HG03439 (cell line): ENCODE data around the gene SMAD3.

Experiments
- ATAC-seq: cut with Tn5 transposase; IDR thresholded peaks from one replicate; pipeline ENCODE4 v1.9.1; 2021; ENCODE audit warnings: mild to moderate bottlenecking, moderate library complexity; ENCODE audit not compliant: unreplicated experiment

The SMAD3 gene

DNA sequence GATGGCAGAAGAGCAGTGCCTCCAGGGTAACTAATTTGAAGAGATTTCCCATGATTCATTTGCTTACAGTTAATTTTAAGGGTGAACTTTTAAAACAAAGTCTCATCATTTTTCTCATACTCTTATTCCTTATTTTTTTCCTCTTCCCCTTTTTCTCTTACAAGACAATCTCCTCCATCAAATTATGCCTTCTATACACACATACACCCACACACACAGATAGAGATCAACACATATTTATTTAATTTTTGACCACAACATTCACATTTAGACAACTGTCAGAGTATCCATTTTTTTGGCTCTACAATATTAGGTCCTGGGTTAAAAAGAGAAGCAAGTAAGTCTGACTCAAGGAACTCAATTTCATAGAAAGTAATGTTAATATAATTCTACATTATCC is 151.5 kb downstream of the SMAD3 start:
- ATAC-seq, result no peak

DNA sequence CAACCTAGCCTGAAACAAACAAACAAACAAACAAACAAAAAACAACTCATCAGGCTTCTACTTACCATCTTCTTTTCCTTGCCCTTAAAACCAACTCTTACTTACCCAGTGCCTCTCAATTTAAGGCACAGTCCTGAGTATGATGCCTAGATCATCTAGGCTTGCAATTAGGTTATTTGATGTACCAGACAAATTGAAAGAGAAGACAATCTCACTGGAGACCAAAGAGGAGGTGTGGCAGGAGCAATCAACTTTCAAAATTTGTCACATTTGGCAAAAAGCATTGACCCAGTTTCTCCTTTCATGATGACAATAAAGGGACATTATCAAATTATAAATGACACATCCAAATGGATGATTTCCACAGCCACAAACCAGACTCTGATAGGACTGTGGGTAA is 153.0 kb downstream of the SMAD3 start:
- ATAC-seq, result no peak

DNA sequence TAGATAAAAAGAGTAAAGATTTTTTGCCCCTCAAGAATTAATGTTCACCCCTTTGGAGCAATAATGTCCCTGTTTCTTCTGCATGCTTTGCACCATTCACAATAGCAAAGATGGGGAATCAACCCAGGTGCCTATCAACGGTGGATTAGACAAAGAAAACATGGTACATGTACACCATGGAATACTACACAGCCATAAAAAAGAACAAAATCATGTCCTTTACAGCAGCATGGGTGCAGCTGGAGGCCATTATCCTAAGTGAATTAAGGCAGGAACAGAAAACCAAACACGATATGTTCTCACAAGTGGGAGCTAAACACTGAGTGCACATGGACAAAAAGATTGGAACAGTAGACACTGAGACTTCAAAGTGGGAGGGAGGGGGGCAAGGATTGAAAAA is 153.9 kb downstream of the SMAD3 start:
- no peak for ATAC-seq

DNA sequence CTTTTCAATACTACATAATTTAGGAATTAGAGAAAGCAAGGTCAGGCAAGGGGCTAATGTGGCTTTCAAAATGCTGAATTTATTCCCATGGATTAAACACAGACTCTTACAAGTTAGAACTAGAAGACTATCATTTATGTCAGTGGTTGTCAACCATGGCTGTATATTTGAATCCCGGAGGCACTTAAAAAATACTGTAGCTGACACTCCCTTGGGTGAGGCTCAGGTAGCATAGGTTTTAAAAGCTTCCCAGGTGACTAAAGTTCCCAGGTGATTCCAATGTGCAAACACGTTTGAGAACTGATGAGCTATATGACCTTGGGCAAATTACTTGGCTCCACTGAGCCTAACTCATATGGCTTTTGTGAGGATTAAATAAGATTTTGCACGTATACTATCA is 159.5 kb downstream of the SMAD3 start:
- ATAC-seq, result no peak

DNA sequence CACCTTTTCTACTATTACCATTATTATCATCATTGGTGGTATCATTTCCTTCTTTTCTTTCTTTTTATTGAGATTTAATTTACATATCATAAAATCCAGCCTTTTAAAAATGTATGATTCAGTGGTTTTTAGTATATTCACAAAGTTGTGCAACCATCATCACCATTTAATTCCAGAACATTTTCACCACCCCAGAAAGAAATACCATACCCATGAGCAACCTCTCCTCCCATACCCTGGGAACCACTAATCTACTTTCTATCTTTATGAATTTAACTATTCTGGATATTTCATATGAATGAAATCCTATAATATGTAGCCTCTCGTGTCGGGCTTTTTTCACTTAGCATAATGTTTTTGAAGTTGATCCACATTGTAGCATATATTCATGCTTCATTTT is 159.9 kb downstream of the SMAD3 start:
- ATAC-seq, result no peak

DNA sequence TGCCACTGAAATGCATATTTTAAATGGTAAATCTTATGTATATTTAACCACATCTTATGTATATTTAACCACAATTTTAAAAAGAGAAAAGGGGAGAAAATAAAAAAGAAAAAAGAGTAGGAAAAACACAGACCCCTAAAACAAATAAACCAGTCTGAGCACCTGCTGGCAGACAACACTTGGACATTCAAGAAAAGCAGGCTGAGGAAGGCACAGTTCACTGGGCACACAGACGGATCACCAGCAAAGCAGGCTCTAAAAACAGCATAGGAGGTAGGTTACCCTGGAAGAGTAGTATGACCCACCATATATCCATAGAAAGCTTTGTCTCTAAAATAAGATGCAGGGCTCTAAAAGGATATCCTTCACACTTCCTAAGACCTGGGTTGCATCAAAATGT is 162.0 kb downstream of the SMAD3 start:
- no peak for ATAC-seq

DNA sequence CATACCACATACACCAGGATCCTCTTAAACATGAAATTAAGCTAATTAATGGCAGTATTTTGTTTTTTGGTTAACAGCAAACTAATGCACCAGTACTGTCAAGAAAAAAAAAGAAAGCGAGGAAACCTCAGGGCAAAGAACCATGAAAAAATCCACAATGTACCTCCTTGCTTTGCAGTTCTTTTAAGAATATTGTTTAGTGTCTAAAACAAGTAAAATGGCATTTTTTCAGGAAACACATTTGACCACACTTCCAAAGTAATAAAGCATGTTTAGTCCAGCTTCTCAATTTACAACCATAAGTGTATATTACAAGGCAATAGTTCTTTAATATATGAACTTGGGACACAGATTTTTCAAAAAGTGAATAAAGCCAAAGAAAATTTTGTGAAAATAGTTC is 162.4 kb downstream of the SMAD3 start:
- ATAC-seq, result no peak

DNA sequence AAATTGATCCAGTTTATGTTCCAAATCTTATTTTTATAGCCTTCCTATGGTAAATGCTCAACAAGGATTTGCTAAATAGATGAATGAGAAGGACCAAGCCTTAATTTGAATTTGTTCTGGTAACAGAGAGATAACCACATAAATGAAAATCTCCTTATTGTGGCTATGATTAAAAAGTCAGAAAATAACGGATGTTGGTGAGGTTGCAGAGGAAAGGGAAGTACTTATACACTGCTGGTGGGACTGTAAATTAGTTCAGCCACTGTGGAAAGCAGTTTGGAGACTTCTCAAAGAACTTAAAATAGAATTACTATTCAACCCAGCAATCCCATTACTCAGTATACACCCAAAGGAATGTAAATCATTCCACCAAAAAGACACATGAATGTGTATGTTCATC is 162.9 kb downstream of the SMAD3 start:
- no peak for ATAC-seq

DNA sequence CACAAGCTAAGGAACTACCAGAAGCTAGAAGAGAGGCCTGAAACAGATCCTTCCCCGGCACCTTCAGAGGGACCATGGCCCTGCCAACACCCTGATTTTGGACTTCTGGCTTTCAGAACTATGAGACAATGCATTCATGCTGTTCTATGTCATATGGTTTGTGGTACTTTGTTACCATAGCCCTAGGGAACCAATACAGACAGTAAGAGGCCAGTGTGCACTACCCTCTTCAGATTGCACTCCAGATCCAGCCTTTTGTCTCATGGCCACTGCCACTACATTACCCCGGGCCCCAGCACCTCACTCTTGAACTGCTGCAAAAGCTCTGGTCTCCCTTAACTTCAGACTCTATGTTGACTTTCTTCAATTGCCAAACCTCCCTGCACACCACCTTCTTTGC is 165.1 kb downstream of the SMAD3 start:
- no peak for ATAC-seq

DNA sequence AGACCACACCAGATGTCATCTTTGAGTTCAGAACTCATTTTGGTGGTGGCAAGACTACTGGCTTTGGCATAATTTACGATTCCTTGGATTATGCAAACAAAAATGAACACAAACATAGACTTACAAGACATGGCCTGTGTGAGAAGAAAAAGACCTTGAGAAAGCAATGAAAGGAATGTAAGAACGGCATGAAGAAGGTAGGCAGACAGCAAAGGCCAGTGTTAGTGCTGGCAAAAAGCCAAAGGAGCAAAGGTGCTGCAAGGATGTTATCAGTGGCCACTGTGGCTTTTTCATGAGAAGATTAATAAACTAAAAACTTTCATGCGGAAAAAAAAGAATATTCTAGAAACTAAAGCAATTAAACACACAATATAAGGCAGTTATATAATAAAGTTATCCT is 167.2 kb downstream of the SMAD3 start:
- ATAC-seq, result no peak

DNA sequence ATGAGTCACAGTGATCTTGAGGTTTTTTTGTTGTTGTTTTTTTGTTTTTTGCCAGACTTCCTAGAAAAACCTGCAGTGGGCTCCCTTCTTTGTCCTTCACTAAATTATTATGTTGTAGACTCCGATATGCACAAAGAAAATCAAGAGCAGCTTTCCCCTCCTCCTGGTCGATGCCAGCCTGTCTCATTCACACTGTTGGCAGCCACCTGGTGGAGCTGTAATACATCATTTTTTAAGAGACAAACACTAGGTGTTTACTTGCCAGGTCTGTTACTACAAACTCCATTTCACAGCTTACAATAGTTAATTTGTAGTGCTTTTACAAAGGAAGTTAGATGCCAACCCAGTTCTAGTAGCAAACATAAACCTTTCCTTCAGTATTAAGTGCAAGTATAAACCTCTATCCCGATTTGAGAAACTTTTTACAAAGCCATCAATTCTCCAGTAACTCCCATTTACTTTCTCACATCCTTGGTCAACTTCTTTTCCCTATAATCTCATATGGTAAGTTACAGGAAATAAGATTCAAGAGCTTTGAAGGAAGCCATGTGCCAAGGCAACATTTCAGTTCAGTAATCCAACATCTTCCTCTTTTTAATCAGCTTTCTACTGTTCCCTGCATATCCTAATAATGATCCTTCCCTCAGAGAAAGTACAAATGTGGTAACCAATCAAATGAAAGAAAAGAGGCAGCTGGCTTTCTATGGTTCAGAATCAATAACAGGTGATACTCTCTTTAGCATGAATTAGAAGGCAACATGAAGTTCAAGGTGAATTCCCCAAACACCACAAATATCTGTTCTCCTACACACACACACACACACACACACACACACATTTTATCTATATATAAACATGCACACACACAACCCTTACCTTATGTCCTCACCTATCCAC is 175.1 kb downstream of the SMAD3 start:
- ATAC-seq, result peak; percentile 5

DNA sequence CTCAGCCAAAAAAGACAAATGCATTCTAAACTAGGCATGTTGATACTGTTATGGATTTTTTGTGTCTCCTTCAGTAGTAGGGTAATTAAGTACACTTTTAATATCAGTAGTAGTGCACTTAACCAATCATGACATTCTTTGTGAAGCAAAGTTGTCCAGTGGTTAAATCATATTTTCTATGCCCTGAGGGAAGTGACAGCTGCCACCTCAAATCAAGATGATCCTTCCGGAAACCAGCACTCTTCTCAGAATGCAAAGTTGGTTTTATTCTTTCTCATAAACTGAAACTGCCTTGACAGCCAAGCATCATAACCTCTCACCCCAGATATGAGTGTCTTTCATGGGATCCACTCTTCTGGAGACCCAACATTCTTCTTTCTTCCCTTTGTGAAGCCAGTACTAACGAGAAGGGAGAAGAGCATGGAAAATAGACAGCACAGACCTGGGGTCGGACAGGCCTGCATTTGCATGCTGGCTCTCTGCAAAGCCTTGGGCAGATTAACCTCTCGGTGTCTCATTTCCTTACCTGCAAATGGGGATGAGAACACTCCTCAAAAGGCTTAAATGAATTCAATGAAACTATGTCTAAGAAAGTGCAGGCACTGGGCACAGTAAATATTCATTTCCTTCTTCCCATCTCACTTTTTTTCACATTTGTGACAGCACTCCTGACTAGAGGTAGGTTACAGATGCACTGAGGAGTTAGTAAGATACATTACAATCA is 175.9 kb downstream of the SMAD3 start:
- peak; percentile 51 for ATAC-seq

DNA sequence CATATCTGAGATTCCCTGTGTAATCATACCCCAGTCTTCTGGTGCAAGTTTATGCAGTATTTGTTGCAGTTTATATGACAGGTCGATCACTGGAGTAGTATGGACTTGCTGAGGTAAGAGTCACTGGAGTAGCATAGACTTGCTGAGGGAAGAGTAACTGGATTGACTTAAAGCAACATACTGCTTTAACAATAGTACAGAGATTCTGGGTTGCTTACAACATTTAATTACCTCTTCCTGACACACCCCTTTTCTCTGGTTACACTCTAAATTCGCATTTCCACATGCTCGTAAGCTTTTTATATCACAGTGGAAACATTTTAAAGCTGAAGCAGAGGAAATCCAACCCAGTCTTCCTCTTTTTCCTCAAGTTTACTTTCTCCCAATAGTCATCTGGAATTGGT is 177.3 kb downstream of the SMAD3 start:
- no peak for ATAC-seq
